GM19438 (cell line): Measurements from ENCODE around the gene MEP1A.
"Not testable (repeated sequence)": the region's sequence is repeated elsewhere in the genome, so short reads cannot be mapped to it uniquely, and the experiment has no call there.

Source experiments
- ATAC-seq: cut with Tn5 transposase; IDR thresholded peaks from one replicate; pipeline ENCODE4 v1.9.1; 2021; ENCODE audit warnings: low read depth; ENCODE audit not compliant: unreplicated experiment

Gene MEP1A

GRCh38 chr6:46828939-46829338 is 35.8 kb downstream of the MEP1A start:
- no peak for ATAC-seq

- no peak for ATAC-seq
Measured at GRCh38 chr6:46832816-46833215, 39.6 kb downstream of the MEP1A start.

- not testable (repeated sequence) for ATAC-seq
Measured at GRCh38 chr6:46834257-46834916, 41.2 kb downstream of the MEP1A start.

GRCh38 chr6:46834991-46835390 is 41.8 kb downstream of the MEP1A start:
- not testable (repeated sequence) for ATAC-seq

GRCh38 chr6:46838033-46838432 is 44.8 kb downstream of the MEP1A start:
- no peak for ATAC-seq

- ATAC-seq: not testable (repeated sequence)
Measured at GRCh38 chr6:46842252-46842846, 49.2 kb downstream of the MEP1A start.

DNA sequence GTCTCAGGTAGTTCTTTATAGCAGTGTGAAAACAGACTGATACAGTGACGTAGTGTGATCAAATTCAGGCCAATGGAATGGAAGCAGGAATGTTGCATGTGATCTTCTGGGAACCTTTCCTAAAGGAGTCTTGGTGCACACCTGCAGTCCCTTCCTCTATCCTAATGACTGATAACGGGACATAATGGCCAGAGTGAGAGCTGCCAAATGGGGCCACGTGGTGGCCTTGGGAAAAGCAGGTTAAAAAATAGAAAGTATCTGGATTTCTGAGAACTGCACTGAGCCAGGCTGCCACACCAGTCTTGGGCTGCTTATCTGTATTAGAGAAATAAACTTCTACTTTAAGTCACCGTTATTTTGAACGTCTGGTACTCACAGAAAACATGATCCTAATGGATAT is 51.9 kb downstream of the MEP1A start:
- ATAC-seq: no peak

- peak; percentile 95 for ATAC-seq
Measured at GRCh38 chr6:46848684-46849360, 55.6 kb downstream of the MEP1A start.

DNA sequence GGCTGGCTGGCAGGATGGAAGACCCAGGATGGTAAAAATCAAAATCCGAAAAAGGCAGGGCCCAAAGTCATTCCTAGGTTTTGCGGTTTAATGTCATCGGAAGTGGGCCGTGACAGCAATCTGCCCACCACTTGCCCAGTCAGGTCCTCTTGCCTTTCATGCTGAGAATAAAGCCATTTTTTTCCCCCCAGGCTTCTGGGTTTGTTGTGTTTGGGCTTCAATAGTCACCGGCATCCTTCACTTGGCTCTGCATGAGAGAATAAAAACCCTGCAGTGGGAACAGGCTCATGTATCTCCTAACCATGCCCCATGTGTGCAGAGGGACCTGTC is 56.1 kb downstream of the MEP1A start:
- no peak for ATAC-seq

DNA sequence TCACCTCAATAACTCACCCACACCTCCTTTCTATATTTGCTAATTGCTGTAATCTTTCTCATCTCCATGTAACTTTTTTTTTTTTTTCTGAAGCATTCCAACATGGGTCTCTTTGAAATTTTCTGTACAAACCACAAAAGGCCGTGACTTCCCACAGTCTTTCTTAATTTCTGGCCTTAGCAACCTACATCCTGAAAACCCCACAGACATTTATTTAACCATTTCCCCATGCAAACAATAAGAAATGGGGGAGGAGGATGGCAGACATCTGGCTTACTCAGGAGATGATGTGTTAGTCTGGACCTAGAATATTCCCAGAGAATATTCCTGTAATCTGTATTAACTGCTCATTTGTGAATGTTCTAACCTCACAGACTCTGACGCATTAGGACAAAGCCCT is 57.6 kb downstream of the MEP1A start:
- ATAC-seq: no peak

- ATAC-seq: not testable (repeated sequence)
Measured at GRCh38 chr6:46851576-46851975, 58.4 kb downstream of the MEP1A start.

- peak; percentile 60 for ATAC-seq
Measured at GRCh38 chr6:46855966-46856365, 62.8 kb downstream of the MEP1A start.

DNA sequence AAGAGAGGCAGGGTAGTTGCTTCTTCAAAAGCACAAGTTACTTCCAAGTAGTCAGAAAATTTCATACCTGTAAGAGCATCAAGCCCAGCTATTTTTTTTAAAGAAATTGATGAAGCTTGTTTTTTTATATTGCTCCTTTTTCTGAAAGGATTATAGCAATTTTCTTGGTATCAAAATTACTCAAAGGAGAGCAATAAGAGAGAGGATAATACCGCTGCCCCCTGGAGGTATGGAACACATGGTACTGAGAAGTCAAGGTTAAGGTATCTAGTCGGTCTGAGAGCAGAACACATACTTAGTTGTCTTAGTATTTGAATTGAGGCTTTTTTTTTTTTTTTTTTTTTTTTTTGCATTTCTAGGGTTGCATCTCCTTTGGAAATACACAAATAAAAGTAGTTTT is 69.2 kb downstream of the MEP1A start:
- ATAC-seq: no peak

- no peak for ATAC-seq
Measured at GRCh38 chr6:46863791-46864190, 70.6 kb downstream of the MEP1A start.

GRCh38 chr6:46865221-46865620 is 72.0 kb downstream of the MEP1A start:
- no peak for ATAC-seq

DNA sequence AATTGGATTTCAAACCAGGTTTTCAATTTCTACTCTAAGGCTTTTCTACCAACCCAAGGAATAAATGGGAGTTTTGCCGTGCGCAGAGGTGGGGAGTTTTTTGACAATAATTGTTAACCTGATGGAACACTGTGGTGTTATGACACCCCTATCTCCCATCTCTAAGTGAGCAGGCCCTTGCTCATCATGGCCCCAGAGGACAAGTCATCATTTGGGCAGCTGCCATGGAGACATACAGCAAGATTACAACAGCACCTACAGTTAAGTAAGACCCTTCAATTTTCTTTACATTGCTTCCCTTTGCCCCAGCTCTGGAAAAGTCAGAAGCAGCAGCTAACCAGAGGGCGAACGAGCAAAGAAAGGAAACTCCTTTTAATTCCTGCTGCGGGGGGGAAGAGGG is 74.2 kb downstream of the MEP1A start:
- ATAC-seq: no peak

- ATAC-seq: no peak
Measured at GRCh38 chr6:46876126-46876525, 82.9 kb downstream of the MEP1A start.

DNA sequence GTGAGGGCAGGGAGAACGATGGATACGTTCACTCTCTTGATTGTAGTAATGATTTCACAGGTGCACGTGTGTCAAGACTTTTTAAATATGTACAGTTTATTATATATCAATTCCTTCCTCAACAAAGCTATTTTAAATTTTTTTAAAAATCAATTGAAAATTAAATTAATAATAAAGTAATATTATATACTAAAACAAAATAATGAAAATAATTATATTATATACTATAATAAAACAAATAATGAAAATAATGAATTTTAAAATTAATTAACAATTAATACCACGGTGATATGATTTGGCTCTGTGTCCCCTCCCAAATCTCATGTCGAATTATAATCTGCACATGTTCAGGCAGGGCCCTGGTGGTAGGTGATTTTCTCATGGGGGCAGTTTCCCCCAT is 85.8 kb downstream of the MEP1A start:
- ATAC-seq: no peak

DNA sequence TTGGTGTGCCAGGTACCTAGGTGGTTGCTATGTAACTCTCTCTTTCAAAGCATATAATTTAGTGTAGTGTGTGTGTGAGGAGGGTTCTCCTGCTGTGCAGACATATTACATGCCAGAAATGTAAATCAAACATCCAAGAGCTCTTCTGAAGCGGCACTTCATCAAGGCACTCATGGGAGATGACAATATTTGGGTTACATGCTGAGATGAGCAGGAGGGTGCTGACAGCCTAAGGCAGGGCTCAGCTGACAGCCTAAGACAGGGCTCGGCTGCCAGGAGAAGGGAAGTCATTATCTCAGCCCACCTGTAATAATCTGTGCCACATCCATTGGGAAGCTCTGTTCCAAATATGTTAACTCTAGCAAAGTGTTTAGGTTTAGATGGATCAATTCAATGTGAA is 89.5 kb downstream of the MEP1A start:
- no peak for ATAC-seq

GRCh38 chr6:46888031-46888430 is 94.8 kb downstream of the MEP1A start:
- ATAC-seq: no peak

DNA sequence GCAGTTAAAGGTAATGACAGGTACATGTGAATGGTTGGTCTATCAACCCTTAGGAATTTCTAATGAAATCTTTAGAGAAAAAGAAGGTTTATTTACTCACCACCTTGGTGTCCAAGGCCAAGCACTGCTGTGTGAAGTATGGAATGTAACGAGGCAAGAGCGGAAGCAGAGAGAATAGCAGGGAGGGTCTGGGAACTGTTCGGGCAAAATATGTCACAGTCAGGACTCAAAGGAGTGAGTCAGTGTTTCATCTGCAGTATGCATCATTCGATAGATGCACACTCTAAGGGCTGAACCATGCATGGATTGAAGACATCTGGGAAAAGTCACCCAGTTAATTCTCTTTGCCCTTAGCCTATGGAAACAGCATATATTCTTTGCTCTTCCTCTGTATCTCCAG is 95.4 kb downstream of the MEP1A start:
- ATAC-seq: no peak
